GM12892 (cell line): ENCODE measurements around the gene NYAP1.

Source experiments
- POLR2A ChIP-seq: IDR thresholded peaks from 2 replicates; pipeline ENCODE4 v1.6.1; 2011; ENCODE audit warnings: low read depth, low read length, control low read depth
- POLR2AphosphoS5 ChIP-seq: IDR thresholded peaks from 2 replicates; pipeline ENCODE4 v1.6.1; 2011; ENCODE audit warnings: low read depth, low read length, control low read depth
- TAF1 ChIP-seq: IDR thresholded peaks from 2 replicates; pipeline ENCODE4 v1.6.1; 2011; ENCODE audit warnings: low read depth, mild to moderate bottlenecking, control low read depth, low read length, borderline replicate concordance

DNA sequence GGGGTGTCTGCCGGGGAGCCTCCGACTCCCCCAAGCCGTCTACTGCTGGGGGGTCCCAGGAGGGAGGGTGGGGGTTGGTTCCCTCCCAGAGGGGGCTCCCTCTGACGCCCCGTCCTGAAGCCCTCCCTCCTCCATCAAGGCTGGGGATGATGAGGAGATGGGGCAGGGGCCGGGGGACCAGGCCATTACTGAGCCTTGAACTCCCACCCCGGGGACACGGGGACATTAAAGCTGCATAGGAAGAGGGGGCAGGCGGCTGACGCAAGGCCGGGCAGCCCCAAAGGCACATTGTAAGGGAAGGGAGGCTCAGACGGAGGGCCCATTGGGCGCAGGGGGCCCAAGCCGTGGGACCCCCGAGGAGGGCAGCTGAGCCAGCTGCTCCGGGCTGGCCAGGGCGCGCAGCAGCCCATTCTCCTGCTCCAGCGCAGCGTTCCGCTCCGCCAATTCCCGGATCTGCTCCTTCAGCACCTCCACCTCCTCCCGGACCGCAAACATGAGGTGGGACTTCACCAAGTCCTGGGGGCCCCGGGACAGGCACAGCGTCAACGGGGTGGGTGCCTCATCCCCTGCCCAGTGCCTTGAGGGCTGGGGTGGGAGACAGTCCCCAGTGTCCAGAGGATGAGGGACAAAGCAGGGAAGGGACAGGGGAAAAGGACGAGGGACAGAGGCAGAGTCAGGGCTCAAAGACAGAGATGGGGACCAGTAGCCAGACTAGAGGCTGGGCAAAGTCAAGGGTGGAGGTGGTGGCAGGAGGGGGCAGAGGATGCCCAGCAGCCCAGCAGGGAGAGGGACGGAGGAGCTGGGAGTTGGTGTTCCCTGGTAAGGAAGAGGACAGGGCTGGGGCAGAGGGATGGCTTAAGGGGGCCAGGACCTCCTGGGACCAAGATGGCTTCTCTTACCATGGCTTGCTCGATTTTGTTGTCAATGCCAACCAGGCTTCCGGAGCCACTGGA, 16.8 kb upstream of the NYAP1 start:
- TF ChIP-seq POLR2AphosphoS5: no peak
- TF ChIP-seq POLR2A: no peak
- no peak for TF ChIP-seq TAF1
